Vagina (tissue), 2 donors: ENCODE results near the gene DCANP1. TPM values are rescaled to one million over a fixed set of nuclear protein-coding genes. Genes with fewer than 3 reads are reported as not detected.

ENCODE experiments used
- DNase-seq, 2 donors: peaks; one replicate each; pipeline ENCODE4 v3.0.0-alpha.2; 2017; ENCODE audit errors: extremely low spot score in 2 of 2
- H3K27ac ChIP-seq: fragments of 200-600 bp; sonication (generic); one replicate; pipeline ENCODE4 v1.5.1; 2019
- H3K27me3 ChIP-seq: fragments of 200-600 bp; sonication (generic); one replicate; pipeline ENCODE4 v1.5.1; 2019
- H3K36me3 ChIP-seq, 2 donors: fragments of 200-600 bp; sonication (generic); one replicate each; pipeline ENCODE4 v1.5.1; 2017 to 2019
- H3K4me1 ChIP-seq: fragments of 200-600 bp; sonication (generic); one replicate; pipeline ENCODE4 v1.5.1; 2019
- H3K4me3 ChIP-seq, 2 donors: fragments of 200-600 bp; sonication (generic); 1 replicate in 1 of 2; 2 replicates in 1 of 2; pipeline ENCODE4 v1.5.1; 2016 to 2019
- H3K9me3 ChIP-seq: fragments of 200-600 bp; sonication (generic); one replicate; pipeline ENCODE4 v1.5.1; 2019
- POLR2A ChIP-seq, 2 donors: fragments of 450-650 bp; IDR thresholded peaks; one replicate each; pipeline ENCODE4 v1.6.1; 2017; ENCODE audit warnings: antibody characterized with exemption in 2 of 2, mild to moderate bottlenecking in 2 of 2, moderate library complexity in 2 of 2
- POLR2AphosphoS5 ChIP-seq, 2 donors: sonication (generic); formaldehyde crosslinking; IDR thresholded peaks; one replicate each; pipeline ENCODE4 v1.9.0; 2017; ENCODE audit warnings: antibody characterized with exemption in 2 of 2, mild to moderate bottlenecking in 2 of 2, low read depth in 1 of 2; ENCODE audit not compliant: insufficient read depth in 1 of 2
- intact Hi-C: fragments of 100-400 bp; cut with DNase I; formaldehyde crosslinking; loops from one replicate; pipeline ENCODE4 v1.15.1; 2023
- total RNA-seq: library from RNA; depleted of rRNA; stranded (reverse); fragments of >200 nt; gene quantifications from one replicate; pipeline ENCODE4 v1.2.3, GENCODE V29; 2016
- TF ChIP-seq, protein P1 (sequence below), 3 experiments: fragments of 450-650 bp in 2 of 3; fragments of 200-600 bp in 1 of 3; sonication (generic) in 1 of 3; IDR thresholded peaks; one replicate each; pipeline ENCODE4 v1.5.1; 2017 to 2019; ENCODE audit warnings: antibody characterized with exemption in 3 of 3, mild to moderate bottlenecking in 2 of 3, moderate library complexity in 2 of 3

Gene DCANP1
- total RNA-seq, 1 donor from 2014 or later, result not detected

DNA sequence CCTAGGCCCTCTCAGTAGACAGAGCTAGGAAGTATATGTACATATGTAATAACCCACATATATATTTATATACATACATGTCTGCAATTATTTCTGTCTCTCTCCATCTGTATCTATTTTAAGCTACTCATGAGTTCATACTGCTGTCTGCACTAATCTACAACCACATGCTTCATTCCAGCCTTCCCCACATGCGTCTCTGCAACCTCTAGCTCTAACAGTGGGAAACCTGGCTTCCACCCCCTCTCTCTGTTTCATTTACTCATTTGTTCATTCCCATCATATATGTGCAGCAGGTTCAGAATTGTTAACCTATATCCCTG is 23.3 kb downstream of the DCANP1 start:
- H3K4me3 ChIP-seq, result no peak overlapping the region
- no peaks in the 10 kb centered on the region for H3K36me3 ChIP-seq
- no peak overlapping the region for H3K27ac ChIP-seq
- H3K9me3 ChIP-seq, result no peaks in the 10 kb centered on the region
- no peaks in the 10 kb centered on the region for H3K4me1 ChIP-seq
- H3K27me3 ChIP-seq, result no peaks in the 10 kb centered on the region
- intact Hi-C loops, result no loop called here
- TF ChIP-seq POLR2AphosphoS5 (IDR thresholded peaks at IDR 0.05; ENCODE audit: insufficient read depth in 1 of 2, low read depth in 1 of 2) (no peak), POLR2A (IDR thresholded peaks at IDR 0.05) (no peak)
- TF ChIP-seq, protein P1, sequence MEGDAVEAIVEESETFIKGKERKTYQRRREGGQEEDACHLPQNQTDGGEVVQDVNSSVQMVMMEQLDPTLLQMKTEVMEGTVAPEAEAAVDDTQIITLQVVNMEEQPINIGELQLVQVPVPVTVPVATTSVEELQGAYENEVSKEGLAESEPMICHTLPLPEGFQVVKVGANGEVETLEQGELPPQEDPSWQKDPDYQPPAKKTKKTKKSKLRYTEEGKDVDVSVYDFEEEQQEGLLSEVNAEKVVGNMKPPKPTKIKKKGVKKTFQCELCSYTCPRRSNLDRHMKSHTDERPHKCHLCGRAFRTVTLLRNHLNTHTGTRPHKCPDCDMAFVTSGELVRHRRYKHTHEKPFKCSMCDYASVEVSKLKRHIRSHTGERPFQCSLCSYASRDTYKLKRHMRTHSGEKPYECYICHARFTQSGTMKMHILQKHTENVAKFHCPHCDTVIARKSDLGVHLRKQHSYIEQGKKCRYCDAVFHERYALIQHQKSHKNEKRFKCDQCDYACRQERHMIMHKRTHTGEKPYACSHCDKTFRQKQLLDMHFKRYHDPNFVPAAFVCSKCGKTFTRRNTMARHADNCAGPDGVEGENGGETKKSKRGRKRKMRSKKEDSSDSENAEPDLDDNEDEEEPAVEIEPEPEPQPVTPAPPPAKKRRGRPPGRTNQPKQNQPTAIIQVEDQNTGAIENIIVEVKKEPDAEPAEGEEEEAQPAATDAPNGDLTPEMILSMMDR (IDR thresholded peaks at IDR 0.05), result no peak
- DNase-seq, result no peak

DNA sequence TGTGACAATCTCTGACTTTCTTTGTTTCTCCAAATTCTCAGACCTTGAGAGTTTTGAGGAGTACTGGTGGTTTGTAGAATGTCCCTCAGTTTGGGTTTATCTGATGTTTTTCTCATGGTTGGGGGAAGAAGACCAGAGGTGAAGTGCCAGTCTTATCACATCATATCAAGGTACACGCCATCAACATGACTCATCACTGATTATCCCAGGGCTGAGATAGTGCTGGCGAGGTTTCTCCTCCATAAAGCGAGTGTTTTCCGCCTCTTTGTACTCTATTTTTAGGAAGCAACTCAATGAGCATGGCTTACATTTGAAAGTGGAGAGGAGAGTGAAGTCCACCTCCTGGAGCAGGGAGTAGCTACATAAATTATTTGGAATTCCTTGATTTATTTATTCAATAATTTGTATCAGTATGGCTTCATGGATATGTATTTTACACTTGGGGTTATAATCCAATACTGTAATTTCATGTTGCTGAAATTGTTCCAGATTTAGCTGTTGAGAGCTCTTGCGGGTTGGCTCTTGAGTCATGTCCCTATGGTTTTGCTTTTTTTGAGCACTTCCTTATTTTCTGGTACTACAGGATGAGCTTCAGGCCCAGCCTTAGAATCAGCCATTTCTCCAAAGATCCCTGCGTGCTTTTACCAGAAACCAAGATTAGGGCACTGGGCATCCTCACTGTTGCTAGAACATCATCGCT is 23.9 kb downstream of the DCANP1 start:
- no peaks in the 10 kb centered on the region for H3K27me3 ChIP-seq
- TF ChIP-seq, protein P1 (IDR thresholded peaks at IDR 0.05), result no peak
- TF ChIP-seq POLR2AphosphoS5 (IDR thresholded peaks at IDR 0.05; ENCODE audit: insufficient read depth in 1 of 2, low read depth in 1 of 2) (no peak), POLR2A (IDR thresholded peaks at IDR 0.05) (no peak)
- no peaks in the 10 kb centered on the region for H3K4me1 ChIP-seq
- intact Hi-C loops, result no loop called here
- H3K4me3 ChIP-seq, result no peak overlapping the region
- H3K36me3 ChIP-seq, result no peaks in the 10 kb centered on the region
- no peak overlapping the region for H3K27ac ChIP-seq
- DNase-seq, result no peak
- H3K9me3 ChIP-seq, result no peaks in the 10 kb centered on the region

DNA sequence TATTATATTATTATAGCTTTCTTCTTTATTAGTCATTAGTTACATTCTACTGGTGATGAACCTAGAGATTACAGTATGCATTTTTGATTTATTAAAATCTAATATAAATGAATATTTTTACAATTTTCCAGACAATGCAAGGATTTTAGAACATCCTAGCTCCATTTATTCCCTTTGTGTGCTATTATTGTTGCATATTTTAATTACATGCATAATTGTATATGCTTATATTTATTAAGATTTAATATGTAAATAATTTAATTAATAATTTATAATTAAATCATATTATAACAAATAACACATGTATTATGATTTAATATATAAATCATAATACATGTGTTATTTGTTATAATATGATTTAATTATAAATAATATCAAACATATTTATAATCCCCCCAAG is 24.7 kb downstream of the DCANP1 start:
- H3K36me3 ChIP-seq, result no peaks in the 10 kb centered on the region
- no peak for TF ChIP-seq POLR2AphosphoS5 (IDR thresholded peaks at IDR 0.05; ENCODE audit: insufficient read depth in 1 of 2, low read depth in 1 of 2)
- TF ChIP-seq POLR2A (IDR thresholded peaks at IDR 0.05), result no peak
- TF ChIP-seq, protein P1 (IDR thresholded peaks at IDR 0.05), result no peak
- H3K4me3 ChIP-seq, result no peak overlapping the region
- intact Hi-C loops, result no loop called here
- no peaks in the 10 kb centered on the region for H3K4me1 ChIP-seq
- no peaks in the 10 kb centered on the region for H3K9me3 ChIP-seq
- DNase-seq, result no peak
- H3K27me3 ChIP-seq, result no peaks in the 10 kb centered on the region
- no peak overlapping the region for H3K27ac ChIP-seq

DNA sequence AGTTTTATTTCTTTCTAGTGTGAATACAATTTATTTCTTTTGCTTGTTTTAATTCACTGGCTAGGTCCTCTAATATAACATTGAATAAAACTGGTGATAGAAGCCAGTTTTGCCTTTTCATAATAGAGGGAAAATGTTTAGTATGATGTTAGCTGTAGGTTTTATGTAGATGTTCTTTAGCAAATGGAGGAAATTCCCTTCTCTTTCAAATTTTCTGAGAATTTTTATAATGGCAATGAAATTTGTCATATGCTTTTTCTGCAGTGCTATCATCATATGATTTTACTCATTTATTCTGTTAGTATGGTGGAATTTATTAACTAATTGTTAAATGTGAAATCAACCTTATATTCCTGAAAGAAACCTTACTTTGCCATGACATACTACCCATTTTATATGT is 30.1 kb downstream of the DCANP1 start:
- H3K9me3 ChIP-seq, result no peaks in the 10 kb centered on the region
- DNase-seq, result no peak
- intact Hi-C loops, result no loop called here
- no peaks in the 10 kb centered on the region for H3K4me1 ChIP-seq
- TF ChIP-seq, protein P1 (IDR thresholded peaks at IDR 0.05), result no peak
- TF ChIP-seq POLR2A (IDR thresholded peaks at IDR 0.05) (no peak), POLR2AphosphoS5 (IDR thresholded peaks at IDR 0.05; ENCODE audit: insufficient read depth in 1 of 2, low read depth in 1 of 2) (no peak)
- no peak overlapping the region for H3K4me3 ChIP-seq
- no peak overlapping the region for H3K27ac ChIP-seq
- no peaks in the 10 kb centered on the region for H3K27me3 ChIP-seq
- no peaks in the 10 kb centered on the region for H3K36me3 ChIP-seq

DNA sequence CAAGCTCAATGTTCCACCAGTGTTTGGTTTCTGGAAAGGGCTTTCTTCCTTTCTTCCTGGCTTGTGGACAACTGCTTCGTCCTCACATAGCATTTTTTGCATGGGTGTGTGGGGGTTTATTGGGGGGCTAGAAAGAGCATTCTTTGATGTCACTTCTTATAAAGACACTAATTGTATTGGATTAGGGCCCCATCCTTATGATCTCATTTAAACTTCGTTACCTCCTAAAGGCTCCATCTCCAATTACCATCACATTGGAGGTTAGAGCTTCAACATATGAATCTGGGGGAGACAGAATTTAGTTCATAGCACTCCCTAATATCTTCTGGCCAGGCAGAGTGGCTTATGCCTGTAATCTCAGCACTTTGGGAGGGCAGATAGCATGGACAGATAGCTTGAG is 42.1 kb downstream of the DCANP1 start:
- no peak overlapping the region for H3K4me3 ChIP-seq
- no peak for DNase-seq
- intact Hi-C loops, result no loop called here
- no peaks in the 10 kb centered on the region for H3K27me3 ChIP-seq
- no peak overlapping the region for H3K27ac ChIP-seq
- H3K9me3 ChIP-seq, result no peaks in the 10 kb centered on the region
- TF ChIP-seq POLR2AphosphoS5 (IDR thresholded peaks at IDR 0.05; ENCODE audit: insufficient read depth in 1 of 2, low read depth in 1 of 2) (no peak), POLR2A (IDR thresholded peaks at IDR 0.05) (no peak)
- TF ChIP-seq, protein P1 (IDR thresholded peaks at IDR 0.05), result no peak
- no peaks in the 10 kb centered on the region for H3K36me3 ChIP-seq
- no peaks in the 10 kb centered on the region for H3K4me1 ChIP-seq
